Non-pigmented ciliary epithelial cell (primary cell): ENCODE results near the gene HNRNPU.
"Not testable (repeated sequence)": the region's sequence is repeated elsewhere in the genome, so short reads cannot be mapped to it uniquely, and the experiment has no call there.

Experiments used
- DNase-seq: peaks from one replicate; pipeline ENCODE4 v3.0.0-alpha.2; 2010; ENCODE audit warnings: low read depth

HNRNPU gene

GRCh38 chr1:244840219-244840794, 24.0 kb downstream of the HNRNPU start:
- no peak for DNase-seq

DNA sequence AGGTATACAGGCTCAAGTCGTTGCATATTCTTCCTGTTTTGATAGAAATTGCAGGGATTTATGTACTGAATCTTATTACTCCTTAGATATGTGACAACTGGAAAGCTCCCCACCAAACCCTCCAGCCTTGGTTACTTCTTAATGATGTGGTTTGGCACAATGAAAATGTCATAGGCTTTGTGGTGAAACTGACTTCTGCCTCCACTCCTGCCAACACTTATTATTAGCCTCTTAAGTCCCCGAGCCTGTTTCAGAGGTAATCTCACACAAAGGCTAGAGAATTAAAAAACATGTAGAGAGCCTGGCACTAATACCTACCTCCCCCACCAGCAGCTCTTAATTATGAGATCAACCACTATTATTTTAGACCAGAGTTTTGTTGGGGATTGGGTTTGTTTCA, 24.7 kb downstream of the HNRNPU start:
- no peak for DNase-seq

DNA sequence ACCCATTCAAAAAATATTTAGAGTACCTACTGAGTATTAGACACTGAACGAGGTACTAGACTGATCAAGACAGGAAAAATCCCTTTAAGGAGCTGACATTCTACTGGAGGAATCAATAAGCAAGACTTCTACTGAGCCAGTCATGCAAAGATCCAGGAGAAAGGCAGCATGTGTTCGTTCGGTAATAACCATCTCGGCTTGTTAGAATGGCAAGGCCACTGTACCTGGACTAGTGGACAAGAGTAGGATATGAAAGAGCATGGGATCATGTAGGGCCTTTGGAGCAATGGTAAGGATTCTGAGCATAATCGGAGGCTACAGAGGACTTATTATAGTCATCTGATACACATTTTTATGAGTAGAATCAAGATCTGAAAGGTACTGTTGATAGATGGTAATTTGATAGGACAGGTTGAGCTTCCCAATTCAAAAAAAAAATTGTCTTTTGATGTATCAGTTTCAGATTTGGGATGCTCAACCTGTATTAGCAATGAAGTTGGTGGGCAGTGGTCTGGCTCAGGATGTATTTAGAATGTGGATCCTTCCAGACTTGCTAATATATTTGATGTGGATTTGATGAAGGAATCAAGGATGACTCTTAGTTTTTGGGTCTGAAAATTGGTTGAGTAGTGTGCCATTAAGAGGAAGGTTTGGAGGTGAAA, 26.6 kb downstream of the HNRNPU start:
- no peak for DNase-seq

DNA sequence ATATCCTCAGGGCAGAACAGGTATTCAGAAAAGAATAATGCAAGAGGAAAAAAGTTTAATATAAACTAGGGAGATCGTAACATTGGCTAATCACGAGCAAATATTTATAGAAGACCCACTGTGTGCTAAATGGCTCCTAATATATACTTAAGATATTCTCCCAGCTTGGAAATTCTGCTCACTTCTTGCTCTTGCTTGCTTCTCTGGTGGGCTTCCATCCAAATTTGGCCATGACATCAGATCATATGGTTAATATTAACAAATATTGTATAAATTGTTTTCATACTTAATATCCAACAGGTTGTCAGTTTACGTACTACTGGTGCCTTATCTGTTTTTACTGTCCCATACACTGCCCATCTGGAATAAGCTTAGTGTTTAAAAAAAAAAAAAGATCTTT, 27.8 kb downstream of the HNRNPU start:
- DNase-seq, result no peak

DNA sequence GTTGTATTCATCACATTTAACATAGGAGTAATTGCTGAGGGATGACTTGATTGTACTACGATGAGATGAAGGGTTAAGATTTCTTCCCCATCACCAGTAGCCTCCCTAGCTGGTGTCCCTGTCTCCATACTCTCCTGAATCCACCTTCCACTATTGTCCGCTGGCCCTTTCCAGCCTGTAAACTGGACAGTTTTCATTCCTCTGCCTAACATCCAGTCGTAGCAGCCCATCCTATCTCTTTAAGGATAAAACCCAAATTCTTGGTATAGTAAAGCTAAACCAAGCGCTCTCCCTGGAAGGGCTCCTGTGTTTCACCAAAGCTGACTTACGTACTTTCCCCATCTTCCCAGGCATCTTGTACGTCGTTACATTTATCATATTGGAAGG, 28.2 kb downstream of the HNRNPU start:
- no peak for DNase-seq

GRCh38 chr1:244835276-244836134, 28.8 kb downstream of the HNRNPU start, which contains the start of gene COX20:
TSS of gene COX20 (plus strand) at chr1:244835658. CDS start at chr1:244835715, 57 bp downstream.
- peak; percentile 30 for DNase-seq

DNA sequence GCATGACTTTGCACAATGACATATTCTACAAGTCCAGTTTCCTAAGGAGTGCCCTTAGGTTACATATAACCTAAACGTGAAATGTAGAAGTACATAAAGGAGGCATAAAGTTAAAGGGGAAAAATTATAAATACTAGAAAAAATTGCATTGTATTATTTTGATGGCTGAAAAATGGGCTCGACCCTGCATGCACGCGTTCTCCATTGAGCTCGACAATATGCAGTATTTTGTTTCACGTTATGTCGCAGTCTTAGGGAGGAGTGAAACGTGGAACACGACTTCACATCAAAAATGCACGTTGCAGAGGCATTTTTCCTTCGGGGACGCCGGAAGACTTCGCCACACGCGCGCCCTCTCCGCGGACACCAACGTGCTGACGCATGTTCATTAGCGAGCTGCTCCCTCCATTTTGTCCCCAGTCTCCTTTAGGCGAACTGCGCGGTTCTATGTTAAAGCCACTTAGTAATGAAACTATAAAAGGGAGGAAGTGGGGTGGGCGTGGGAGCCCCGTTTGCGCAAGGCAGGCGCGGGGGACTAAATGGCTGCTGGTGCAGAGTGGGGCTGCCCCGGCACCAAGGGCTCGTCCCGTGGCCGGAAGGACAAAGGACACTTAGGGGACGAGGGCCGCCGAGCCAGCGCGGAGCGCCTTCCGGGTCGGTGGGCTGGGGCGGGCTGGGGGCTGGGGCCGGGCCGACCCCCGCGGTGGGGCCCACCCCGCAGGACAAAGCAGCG, 29.6 kb downstream of the HNRNPU start:
- DNase-seq, result peak; percentile 72

DNA sequence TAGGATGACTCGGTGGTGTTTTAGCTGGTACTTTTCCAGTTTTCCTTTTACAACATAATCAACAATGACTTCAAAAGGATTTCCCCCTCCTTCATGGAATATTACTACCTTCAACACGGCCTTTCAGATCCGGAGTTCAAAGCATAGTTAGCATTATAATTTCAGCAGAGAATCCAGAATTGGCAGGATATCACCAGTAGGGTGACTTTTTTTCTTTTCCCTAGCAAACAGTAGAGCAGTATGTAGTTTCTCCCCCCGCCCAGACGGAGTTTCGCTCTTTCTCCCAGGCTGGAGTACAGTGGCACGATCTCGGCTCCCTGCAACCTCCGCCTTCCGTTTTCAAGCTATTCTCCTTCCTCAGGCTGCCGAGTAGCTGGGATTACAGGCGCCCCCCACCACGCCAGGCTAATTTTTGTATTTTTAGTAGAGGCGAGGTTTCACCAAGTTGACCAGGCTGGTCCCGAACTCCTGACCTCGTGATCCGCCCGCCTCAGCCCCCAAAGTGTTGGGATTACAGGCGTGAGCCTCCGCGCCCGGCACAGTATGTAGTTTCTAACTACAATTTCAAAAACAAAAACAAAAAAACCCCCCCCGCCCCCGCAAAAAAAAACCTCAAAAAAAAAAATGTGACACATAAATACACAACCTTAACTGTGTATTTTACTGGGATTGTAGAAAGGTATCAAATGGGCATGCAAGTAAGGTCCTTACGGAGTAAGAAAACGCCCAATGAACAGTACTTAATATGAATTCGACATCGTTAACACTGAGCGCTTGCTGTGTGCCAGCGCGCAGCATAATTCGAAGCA, 30.4 kb downstream of the HNRNPU start:
- DNase-seq, result no peak

- DNase-seq, result not testable (repeated sequence)
Observed at GRCh38 chr1:244833260-244833659, 31.1 kb downstream of the HNRNPU start.

DNA sequence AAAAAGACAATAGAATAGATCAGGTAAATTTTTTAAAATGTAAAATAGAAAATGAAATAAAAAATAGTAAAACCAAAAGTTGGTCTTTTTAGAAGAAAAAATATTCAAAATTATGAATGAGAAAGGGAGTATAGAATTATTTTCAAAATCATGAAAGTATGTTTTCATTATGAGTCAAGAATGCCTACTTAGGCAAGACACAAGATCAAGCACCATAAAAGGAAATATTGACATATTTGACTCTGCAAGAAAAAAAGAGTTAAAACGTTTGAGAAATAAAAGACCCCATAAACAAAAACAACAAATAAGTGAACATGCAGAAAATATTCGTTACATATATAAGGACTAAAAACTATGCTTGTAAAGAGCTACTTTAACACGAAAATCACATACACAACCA, 33.7 kb downstream of the HNRNPU start:
- no peak for DNase-seq

DNA sequence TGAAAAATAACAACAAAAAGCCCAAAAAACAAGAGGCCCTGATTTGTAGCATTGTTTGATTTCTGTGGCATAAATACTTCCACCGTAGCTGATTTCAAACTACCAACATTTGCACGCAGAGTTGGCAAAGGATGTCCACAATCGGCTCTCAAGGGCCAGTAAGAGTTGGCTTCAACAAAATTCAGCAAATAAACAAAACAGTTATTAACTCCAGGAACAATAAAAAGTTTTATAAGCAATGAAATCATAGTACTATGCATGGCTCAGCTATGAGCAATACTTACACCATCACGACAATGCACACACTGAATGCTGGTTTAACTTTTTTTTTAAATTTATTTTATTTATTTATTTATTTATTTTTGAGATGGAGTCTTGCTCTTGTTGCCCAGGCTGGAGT, 37.6 kb downstream of the HNRNPU start:
- DNase-seq, result no peak

DNA sequence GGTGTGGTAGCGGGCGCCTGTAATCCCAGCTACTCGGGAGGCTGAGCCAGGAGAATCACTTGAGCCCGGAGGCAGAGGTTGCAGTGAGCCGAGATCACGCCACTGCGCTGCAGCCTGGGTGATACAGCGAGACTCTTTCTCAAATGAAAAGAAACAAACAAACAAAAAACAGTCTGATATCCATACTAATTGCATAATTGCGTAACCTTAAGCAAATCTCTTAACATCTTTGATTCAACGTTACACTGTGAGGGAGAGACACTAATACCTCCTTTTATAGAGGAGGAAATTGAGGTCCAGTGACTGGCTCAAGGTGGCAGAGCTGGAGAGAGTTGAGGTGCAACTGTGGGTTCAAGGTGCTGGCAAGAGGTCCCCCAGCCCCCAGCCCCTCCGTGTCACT, 41.5 kb downstream of the HNRNPU start:
- no peak for DNase-seq

GRCh38 chr1:244821134-244821533, 43.2 kb downstream of the HNRNPU start:
- no peak for DNase-seq

- no peak for DNase-seq
Observed at GRCh38 chr1:244820131-244820530, 44.2 kb downstream of the HNRNPU start.

- no peak for DNase-seq
Observed at GRCh38 chr1:244817415-244817894, 46.9 kb downstream of the HNRNPU start.

DNA sequence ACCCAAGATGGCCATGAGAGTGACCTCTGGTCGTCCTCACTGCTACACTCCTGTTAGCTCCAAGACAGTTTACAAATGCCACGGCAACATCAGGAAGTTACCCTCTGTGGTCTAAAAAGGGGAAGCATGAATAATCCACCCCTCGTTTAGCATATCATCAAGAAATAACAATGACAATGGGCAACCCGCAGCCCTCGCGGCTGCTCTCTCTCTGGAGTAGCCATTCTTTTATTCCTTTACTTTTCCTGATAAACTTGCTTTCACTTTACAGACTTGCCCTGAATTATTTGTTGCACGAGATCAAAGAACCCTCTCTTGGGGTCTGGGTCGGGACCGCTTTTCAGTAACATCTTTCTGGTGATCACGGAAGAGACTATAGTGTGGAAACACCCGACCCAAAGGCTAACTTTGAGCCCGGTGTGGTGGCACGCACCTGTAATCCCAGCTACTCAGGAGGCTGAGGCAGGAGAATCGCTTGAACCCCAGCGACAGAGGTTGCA, 48.7 kb downstream of the HNRNPU start:
- no peak for DNase-seq

DNA sequence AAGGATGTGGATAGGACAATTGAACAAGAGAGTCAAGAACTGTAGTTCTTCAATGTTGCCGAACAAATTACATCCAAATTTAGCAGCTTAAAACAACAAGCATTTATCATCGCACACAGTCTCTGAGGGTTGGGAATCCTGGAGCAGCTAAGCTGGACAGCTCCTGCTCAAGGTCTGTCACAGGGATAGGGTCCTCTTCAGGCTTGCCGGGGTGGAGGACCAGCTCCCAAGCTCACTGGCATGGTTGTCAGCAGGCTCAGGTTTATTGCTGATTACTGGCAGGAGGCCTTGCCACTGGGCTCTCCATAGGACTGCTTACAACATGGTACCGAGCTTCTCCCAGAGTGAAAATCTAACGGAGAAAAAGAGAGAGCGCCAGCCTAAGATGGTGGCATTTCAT, 51.0 kb downstream of the HNRNPU start:
- DNase-seq, result no peak

DNA sequence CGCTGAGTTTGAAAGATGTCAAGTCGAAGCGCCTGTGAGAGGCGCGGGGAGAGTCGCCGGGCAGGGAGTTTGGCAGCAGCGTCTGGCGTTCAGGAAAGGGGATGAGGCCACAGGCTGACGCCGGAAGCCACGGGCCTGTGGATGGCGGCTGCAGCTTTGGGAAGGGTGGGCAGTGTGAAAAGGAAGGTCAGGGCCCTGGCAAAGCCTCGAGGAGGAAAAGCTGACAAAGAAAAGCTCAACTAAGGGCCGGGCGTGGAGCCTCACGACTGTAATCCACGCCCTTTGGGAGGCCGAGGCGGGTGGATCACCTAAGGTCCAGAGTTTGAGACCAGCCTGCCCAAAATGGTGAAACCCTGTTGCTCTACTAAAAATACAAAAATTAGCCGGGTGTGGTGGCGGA, 54.1 kb downstream of the HNRNPU start:
- DNase-seq, result no peak

GRCh38 chr1:244807138-244807537, 57.2 kb downstream of the HNRNPU start:
- DNase-seq, result no peak

- DNase-seq, result no peak
Observed at GRCh38 chr1:244804841-244805240, 59.5 kb downstream of the HNRNPU start.

- no peak for DNase-seq
Observed at GRCh38 chr1:244802556-244803239, 61.6 kb downstream of the HNRNPU start.
